NCI-H526 (cell line): ENCODE measurements around the gene OSBP2.
"Not testable (repeated sequence)": the region's sequence is repeated elsewhere in the genome, so short reads cannot be mapped to it uniquely, and the experiment has no call there.

Experiments used
- DNase-seq, 2 experiments: peaks; one replicate each; lab custom pipeline; 2025; lab: John Stamatoyannopoulos, UW

Gene OSBP2

GRCh38 chr22:30763815-30764673, 69.4 kb downstream of the OSBP2 start:
- peak; percentile 58 to 84 for DNase-seq

GRCh38 chr22:30767661-30768060, 73.0 kb downstream of the OSBP2 start:
- no peak for DNase-seq

GRCh38 chr22:30770716-30771115, 76.0 kb downstream of the OSBP2 start:
- no peak for DNase-seq

- no peak for DNase-seq
Measured at GRCh38 chr22:30773919-30774318, 79.2 kb downstream of the OSBP2 start.

- DNase-seq, result no peak
Measured at GRCh38 chr22:30774566-30774965, 79.9 kb downstream of the OSBP2 start.

- no peak for DNase-seq
Measured at GRCh38 chr22:30776476-30776875, 81.8 kb downstream of the OSBP2 start.

GRCh38 chr22:30777146-30777545, 82.5 kb downstream of the OSBP2 start:
- not testable (repeated sequence) for DNase-seq

DNA sequence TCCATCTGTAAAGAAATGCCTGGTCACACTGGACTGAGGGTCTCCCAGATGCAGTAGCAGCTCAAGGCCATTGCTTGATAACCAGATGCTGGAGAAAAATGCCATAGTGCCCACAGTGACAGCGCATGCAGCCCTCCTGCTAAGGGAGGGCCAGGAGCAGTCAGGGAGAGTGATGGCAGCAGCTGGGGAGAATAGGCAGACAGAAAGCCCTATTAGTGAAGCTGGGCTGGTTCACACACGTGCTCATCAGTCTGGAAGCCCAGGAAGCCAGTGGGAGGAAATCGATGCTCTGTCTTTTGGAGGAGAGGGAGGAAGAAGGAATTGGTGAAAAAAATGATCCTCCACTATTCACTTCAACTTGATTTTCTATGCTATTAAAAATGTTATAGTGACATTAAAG, 82.9 kb downstream of the OSBP2 start:
- no peak for DNase-seq

DNA sequence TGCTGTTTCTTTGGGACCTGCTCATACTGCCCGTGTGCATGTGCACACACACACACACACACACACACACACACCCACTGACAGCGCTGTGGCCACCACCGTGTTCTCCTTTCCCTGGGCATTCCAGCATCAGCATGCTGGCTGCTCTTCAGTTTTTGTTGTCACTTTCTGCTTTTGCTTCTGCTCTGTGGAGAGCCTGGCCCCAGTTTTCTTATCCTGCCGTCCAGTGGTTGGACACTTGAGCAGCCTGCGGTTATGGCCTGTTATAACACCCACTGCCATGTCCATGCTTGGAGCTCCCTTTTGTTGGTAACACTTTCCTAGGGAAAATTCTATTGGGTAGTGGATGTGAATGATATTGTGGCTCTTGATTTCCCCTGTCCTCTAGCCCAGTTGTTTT, 83.6 kb downstream of the OSBP2 start:
- no peak for DNase-seq

- DNase-seq, result no peak
Measured at GRCh38 chr22:30780026-30780425, 85.4 kb downstream of the OSBP2 start.

DNA sequence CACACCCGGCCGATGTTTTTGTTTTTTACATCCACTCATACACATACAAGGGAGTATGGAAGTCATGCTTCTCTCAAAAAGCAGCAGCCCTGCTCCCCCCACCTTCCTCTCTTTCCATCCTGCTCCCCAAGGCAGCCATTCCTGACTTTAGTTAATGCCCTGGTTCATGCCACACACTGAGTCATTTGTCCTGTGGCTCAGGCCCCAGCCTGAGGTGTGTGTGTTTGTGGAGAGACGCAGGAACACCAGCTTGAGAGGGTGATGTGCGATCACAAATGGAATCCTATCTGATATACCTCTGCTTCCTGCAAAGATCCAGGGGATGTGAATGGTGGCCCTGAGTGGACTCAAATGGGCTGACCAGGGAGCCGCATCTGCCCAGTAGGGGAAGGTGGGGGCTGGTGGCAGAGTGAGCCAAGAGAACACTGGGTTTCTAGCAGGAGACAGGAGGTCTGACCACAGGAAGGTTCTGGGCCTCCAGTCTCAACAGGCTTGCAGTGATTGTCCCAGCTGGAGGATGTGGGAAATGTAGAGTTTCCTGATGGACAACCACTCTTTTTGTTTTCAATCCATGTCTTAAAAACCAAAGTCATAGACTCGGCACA, 86.7 kb downstream of the OSBP2 start:
- no peak for DNase-seq

DNA sequence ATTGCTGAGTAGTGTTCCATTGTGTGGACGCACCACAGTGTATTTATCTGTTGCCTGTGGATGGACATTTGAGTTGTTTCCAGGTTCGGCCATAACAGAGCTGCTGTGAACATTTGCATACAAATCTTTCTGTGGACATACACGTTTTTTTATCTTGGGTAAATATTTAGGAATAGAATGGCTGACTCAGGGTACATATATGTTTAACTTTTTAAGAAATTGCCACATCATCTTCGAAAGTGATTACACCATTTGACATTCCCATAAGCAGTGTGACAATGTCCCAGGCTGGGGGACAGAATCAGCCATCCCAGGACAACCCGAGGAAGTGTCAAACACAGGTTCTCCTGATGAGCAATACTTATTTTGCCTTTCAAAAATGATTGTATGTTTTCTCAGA, 87.9 kb downstream of the OSBP2 start:
- no peak for DNase-seq

- DNase-seq, result no peak
Measured at GRCh38 chr22:30783021-30783420, 88.3 kb downstream of the OSBP2 start.

DNA sequence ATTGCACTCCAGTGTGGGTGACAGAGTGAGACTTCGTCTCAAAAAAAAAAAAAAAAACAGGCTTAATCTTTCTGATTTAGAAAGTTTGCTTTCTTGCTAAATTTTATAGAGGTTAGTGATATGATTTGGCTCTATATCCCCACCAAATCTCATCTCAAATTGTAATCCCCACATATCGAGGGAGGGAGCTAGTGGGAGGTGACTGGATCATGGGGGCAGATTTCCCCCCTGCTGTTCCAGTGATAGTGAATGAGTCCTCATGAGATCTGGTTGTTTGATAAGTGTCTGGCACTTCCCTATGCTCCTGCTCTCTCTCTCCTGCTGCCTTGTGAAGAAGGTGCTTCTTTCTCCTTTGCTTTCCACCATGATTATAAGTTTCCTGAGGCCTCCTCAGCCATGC, 90.9 kb downstream of the OSBP2 start:
- DNase-seq, result no peak

GRCh38 chr22:30790366-30790765, 95.7 kb downstream of the OSBP2 start:
- no peak for DNase-seq

DNA sequence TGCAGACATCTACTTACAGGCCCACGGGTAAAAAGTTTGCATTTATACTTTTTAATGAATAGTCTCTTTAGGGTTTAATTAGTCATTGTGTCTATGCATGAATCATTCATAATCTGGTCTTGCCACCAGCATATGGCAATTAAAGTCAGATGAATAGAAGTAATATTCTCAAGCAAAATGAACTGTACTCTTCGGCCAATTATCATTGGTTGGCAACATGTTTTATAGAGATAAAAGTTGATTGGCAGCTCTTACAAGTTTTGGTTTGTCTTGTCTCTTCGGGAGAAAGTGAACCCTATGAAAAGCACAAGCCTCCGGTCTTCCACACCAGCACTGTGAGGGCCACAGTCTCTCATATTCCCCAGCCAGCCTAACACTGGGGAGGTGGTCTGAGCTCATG, 97.8 kb downstream of the OSBP2 start:
- DNase-seq, result no peak

DNA sequence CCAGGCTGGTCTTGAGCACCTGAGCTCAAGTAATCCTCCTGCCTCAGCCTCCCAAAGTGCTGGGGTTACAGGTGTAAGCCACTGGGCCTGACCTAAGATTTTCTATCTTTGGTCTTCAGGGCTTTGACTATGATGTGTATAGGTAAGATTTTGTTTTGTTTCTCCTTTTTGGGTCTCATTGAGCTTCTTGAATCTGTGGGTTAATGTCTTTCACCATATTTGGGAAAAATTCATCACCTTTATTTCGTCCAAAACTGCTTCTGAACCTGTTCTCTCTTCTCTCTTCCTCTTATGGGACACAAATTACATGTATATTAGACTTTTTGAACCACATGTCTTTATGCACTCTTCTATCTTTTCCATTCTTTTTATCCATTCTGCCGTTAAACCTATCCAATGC, 100.4 kb downstream of the OSBP2 start:
- DNase-seq, result no peak

GRCh38 chr22:30801695-30802094, 107.0 kb downstream of the OSBP2 start:
- DNase-seq, result no peak

DNA sequence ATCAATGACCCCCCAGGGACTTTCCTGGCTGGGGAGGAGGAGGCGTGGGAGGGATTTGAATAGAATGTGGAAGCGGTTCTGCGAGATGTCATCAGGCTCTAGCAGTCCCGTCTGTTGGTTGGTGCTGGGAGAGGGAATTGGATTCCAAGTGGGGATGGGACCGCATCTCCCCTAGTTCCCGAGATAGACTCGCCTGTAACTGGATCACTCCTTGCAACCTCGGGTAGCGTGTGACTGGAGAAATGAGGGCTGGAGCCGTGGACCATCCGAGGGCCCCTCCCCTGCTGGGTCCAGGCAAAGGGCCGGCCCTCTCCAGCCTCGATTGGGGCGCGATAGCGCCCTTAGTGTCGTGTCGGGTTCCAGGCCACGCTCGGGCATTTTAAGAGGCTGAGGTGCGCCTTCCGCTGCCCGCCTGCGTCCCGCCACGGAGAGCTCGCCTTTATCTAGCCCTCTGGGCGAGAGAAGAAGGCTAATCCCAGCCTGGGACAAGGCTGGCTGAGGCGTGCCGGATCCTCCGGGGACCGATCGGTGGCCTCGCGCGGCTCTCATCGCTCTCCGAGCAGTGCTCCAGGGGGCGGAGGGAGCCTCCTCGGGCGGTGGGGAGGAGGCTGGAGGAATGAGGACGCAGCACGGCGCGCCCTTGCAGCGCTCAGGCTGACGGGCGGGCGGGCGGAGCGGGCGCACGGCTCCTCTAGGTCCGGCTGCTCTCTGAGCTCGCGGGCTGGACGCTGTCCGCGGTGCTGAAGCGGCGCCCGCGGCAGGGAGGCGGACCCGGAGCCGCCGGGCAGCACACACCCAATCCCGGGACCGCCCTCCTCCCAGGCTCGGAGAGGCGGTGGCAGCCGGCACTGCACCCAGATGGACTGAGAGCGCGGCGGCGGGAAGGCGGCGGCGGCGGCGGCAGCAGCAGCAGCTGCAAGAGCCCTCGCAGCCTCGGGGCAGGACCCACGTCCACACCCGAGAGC, 107.8 kb downstream of the OSBP2 start:
- peak; percentile 32 to 90 for DNase-seq

- DNase-seq, result no peak
Measured at GRCh38 chr22:30803679-30804078, 109.0 kb downstream of the OSBP2 start.

DNA sequence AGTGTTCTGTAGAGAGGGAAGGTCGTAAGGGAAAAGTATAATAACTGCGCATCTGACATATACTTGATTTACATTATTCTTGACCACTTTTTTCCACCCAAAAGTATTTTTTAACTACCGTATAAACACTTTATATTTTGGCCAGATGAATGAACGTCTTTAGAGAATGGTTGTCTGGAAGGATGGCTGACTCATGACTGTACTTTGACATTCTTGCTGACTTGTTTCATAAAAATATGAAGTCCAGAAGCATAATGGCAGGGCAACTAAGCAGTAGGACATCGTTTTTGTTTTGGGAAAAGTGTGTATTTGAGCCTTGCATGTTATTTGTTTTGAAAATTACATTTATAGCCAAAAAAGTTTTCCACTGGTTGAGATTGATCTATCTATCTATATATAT, 110.0 kb downstream of the OSBP2 start:
- no peak for DNase-seq

DNA sequence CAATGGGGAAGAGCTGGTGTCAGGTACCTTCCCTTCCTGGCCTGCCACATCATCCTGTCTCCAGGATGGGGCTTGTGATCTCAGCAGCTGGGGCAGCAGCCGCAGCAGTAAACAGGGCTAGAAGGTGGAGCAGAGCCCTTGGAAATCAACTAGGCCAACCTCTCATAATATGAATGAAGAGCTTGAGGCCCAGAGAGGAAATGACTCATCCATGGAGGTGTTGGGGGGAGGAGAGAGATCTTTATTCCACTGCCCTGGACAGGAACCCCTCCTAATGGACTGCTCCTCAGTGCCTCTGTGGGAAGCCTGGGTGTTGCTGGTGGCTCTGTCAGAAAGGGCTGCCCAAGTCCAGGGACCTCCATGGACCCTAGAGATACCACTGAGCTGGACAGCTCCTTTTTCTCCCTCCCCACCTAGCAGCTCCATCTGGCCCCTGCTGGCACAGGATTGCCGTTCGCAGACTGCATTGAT, 111.8 kb downstream of the OSBP2 start:
- DNase-seq, result no peak
